Tibial nerve (tissue), 4 donors: ENCODE data around the gene KRTAP12-2. TPM values are rescaled to one million over a fixed set of nuclear protein-coding genes. Genes with fewer than 3 reads are reported as not detected.

Experiments used
- DNase-seq, 2 donors: peaks; one replicate each; pipeline ENCODE4 v3.0.0-alpha.2; 2019; ENCODE audit warnings: low spot score in 2 of 2
- H3K27ac ChIP-seq, 4 donors: fragments of 200-600 bp; sonication (generic) in 3 of 4; one replicate each; pipeline ENCODE4 v1.5.1; 2017 to 2019; ENCODE audit warnings: mild to moderate bottlenecking in 1 of 4
- H3K27me3 ChIP-seq, 2 donors: fragments of 200-600 bp; sonication (generic) in 1 of 2; one replicate each; pipeline versions ENCODE4 v1.5.1 to v1.6.0; 2017 to 2019
- H3K36me3 ChIP-seq, 3 donors: fragments of 200-600 bp; sonication (generic); one replicate each; pipeline ENCODE4 v1.5.1; 2018 to 2019
- H3K4me1 ChIP-seq, 4 donors: fragments of 200-600 bp; sonication (generic) in 3 of 4; one replicate each; pipeline ENCODE4 v1.5.1; 2017 to 2019
- H3K4me3 ChIP-seq, 4 donors: fragments of 200-600 bp; sonication (generic) in 3 of 4; one replicate each; pipeline ENCODE4 v1.5.1; 2017 to 2019; ENCODE audit warnings: mild to moderate bottlenecking in 1 of 4, moderate library complexity in 1 of 4
- H3K9me3 ChIP-seq, 4 donors: fragments of 200-600 bp; sonication (generic) in 3 of 4; one replicate each; pipeline ENCODE4 v1.5.1; 2017 to 2019
- CTCF ChIP-seq, 5 experiments: fragments of 200-600 bp in 3 of 5; fragments of 450-650 bp in 2 of 5; sonication (generic) in 3 of 5; IDR thresholded peaks; one replicate each; pipeline ENCODE4 v1.5.1; 2016 to 2019; ENCODE audit warnings: antibody characterized with exemption in 5 of 5, mild to moderate bottlenecking in 3 of 5, moderate library complexity in 2 of 5
- EP300 ChIP-seq, 2 donors: sonication (generic); formaldehyde crosslinking; IDR thresholded peaks; one replicate each; pipeline ENCODE4 v1.6.1; 2017; ENCODE audit warnings: antibody characterized with exemption in 2 of 2, mild to moderate bottlenecking in 1 of 2
- POLR2A ChIP-seq, 2 donors: fragments of 450-650 bp; IDR thresholded peaks; one replicate each; pipeline ENCODE4 v1.6.1; 2017; ENCODE audit warnings: antibody characterized with exemption in 2 of 2, mild to moderate bottlenecking in 2 of 2, moderate library complexity in 2 of 2
- WGBS, 2 donors: methylation state at CpG; one replicate each; pipeline ENCODE4 v1.1.5; 2018; 5-methylcytosine and 5-hydroxymethylcytosine counted together
- total RNA-seq, 4 donors: library from RNA; depleted of rRNA; stranded (reverse); fragments of >200 nt; gene quantifications; one replicate each; pipeline ENCODE4 v1.1.0, GENCODE V29; 2016

Gene KRTAP12-2
- total RNA-seq, 4 donors from 2014 or later, result not detected

- no peak within 1 kb of the TSS for H3K27ac ChIP-seq
- TF ChIP-seq CTCF (IDR thresholded peaks at IDR 0.05) (no peak), POLR2A (IDR thresholded peaks at IDR 0.05) (no peak), EP300 (IDR thresholded peaks at IDR 0.05) (no peak)
- no peaks in the 10 kb centered on the region for H3K36me3 ChIP-seq
- no peaks in the 10 kb centered on the region for H3K4me1 ChIP-seq
- H3K9me3 ChIP-seq, result peaks cover 0 to 33% (median 0%) of the 10 kb centered on the region in 4 donors
- no peak for DNase-seq
- H3K27me3 ChIP-seq, result no peaks in the 10 kb centered on the region
- 56 to 57% methylated on average over 8 to 9 of the region's 9 CpGs for WGBS, 2 donors
- no peak within 1 kb of the TSS for H3K4me3 ChIP-seq
Observed at GRCh38 chr21:44654576-44655175, 12.1 kb downstream of the KRTAP12-2 start, which contains the start of gene KRTAP12-4. Gene KRTAP12-4, minus strand, starts transcription at chr21:44654659. Its CDS starts 45 bp downstream, at chr21:44654614.

- Histone ChIP-seq H3K27ac (no peak overlapping the region), H3K4me3 (no peak overlapping the region), H3K9me3 (peaks cover 0 to 39% (median 0%) of the 10 kb centered on the region in 4 donors), H3K36me3 (no peaks in the 10 kb centered on the region), H3K4me1 (no peaks in the 10 kb centered on the region), H3K27me3 (no peaks in the 10 kb centered on the region)
- WGBS, 2 donors, result 77 to 84% methylated on average over 14 to 15 of the region's 17 CpGs
- TF ChIP-seq POLR2A (IDR thresholded peaks at IDR 0.05) (no peak), EP300 (IDR thresholded peaks at IDR 0.05) (no peak), CTCF (IDR thresholded peaks at IDR 0.05) (no peak)
- no peak for DNase-seq
Observed at GRCh38 chr21:44653656-44654575, 12.8 kb downstream of the KRTAP12-2 start.

GRCh38 chr21:44653123-44653522, 13.6 kb downstream of the KRTAP12-2 start:
- WGBS, 2 donors, result 69% methylated on average over 14 of the region's 14 CpGs
- DNase-seq, result no peak
- H3K27me3 ChIP-seq, result no peaks in the 10 kb centered on the region
- H3K27ac ChIP-seq, result no peak overlapping the region
- no peaks in the 10 kb centered on the region for H3K4me1 ChIP-seq
- TF ChIP-seq EP300 (IDR thresholded peaks at IDR 0.05) (no peak), CTCF (IDR thresholded peaks at IDR 0.05) (no peak), POLR2A (IDR thresholded peaks at IDR 0.05) (no peak)
- H3K36me3 ChIP-seq, result no peaks in the 10 kb centered on the region
- peaks cover 0 to 35% (median 0%) of the 10 kb centered on the region in 4 donors for H3K9me3 ChIP-seq
- H3K4me3 ChIP-seq, result no peak overlapping the region

- H3K36me3 ChIP-seq, result no peaks in the 10 kb centered on the region
- TF ChIP-seq EP300 (IDR thresholded peaks at IDR 0.05) (no peak), CTCF (IDR thresholded peaks at IDR 0.05) (no peak), POLR2A (IDR thresholded peaks at IDR 0.05) (no peak)
- no peak overlapping the region for H3K4me3 ChIP-seq
- no peak for DNase-seq
- no peak overlapping the region for H3K27ac ChIP-seq
- peaks cover 0 to 15% (median 0%) of the 10 kb centered on the region in 4 donors for H3K9me3 ChIP-seq
- H3K4me1 ChIP-seq, result no peaks in the 10 kb centered on the region
- H3K27me3 ChIP-seq, result no peaks in the 10 kb centered on the region
- WGBS, 2 donors, result 80 to 94% methylated on average over 11 to 12 of the region's 12 CpGs
Observed at GRCh38 chr21:44650973-44651675, 15.6 kb downstream of the KRTAP12-2 start.
